Spleen (tissue), 11 donors: Measurements from ENCODE around the gene TPO. TPM values are rescaled to one million over a fixed set of nuclear protein-coding genes. Genes with fewer than 3 reads are reported as not detected.
A peak's percentile ranks its signal among the peaks of the same experiment; 100 is the strongest.
"Not testable (repeated sequence)": the region's sequence is repeated elsewhere in the genome, so short reads cannot be mapped to it uniquely, and the experiment has no call there.

Experiments used
- DNase-seq: peaks from one replicate; pipeline ENCODE4 v3.0.0-alpha.2; 2020
- H3K27ac ChIP-seq, 8 donors: fragments of 200-600 bp; sonication (generic) in 7 of 8; 1 replicate in 4 of 8; 2 replicates in 4 of 8; pipeline versions ENCODE4 v1.5.0 to v1.8.0; 2016 to 2021; ENCODE audit warnings: inconsistent platforms in 4 of 8, mild to moderate bottlenecking in 4 of 8, moderate library complexity in 1 of 8
- H3K27me3 ChIP-seq, 7 donors: fragments of 200-600 bp; sonication (generic) in 6 of 7; replicated peaks in 1 of 7; 1 replicate in 4 of 7; 2 replicates in 3 of 7; pipeline versions ENCODE4 v1.5.0 to v1.8.0; 2016 to 2021; ENCODE audit warnings: inconsistent platforms in 3 of 7, mild to moderate bottlenecking in 1 of 7
- H3K36me3 ChIP-seq, 6 donors: fragments of 200-600 bp; sonication (generic) in 5 of 6; 1 replicate in 4 of 6; 2 replicates in 2 of 6; pipeline versions ENCODE4 v1.5.0 to v1.8.0; 2016 to 2021; ENCODE audit warnings: inconsistent platforms in 2 of 6
- H3K4me1 ChIP-seq, 6 donors: fragments of 200-600 bp; sonication (generic) in 5 of 6; 1 replicate in 3 of 6; 2 replicates in 3 of 6; pipeline versions ENCODE4 v1.5.0 to v1.8.0; 2016 to 2021; ENCODE audit warnings: inconsistent platforms in 3 of 6
- H3K4me3 ChIP-seq, 8 donors: fragments of 200-600 bp; sonication (generic) in 7 of 8; 1 replicate in 4 of 8; 2 replicates in 4 of 8; pipeline versions ENCODE4 v1.5.0 to v1.8.0; 2016 to 2021; ENCODE audit warnings: inconsistent platforms in 4 of 8, mild to moderate bottlenecking in 4 of 8, moderate library complexity in 2 of 8
- H3K9me3 ChIP-seq, 8 donors: fragments of 200-600 bp; sonication (generic) in 7 of 8; 1 replicate in 4 of 8; 2 replicates in 4 of 8; pipeline versions ENCODE4 v1.5.0 to v1.8.0; 2016 to 2021; ENCODE audit warnings: inconsistent platforms in 4 of 8
- CTCF ChIP-seq, 11 experiments: fragments of 200-600 bp in 7 of 11; fragments of 450-650 bp in 4 of 11; sonication (generic) in 4 of 11; IDR thresholded peaks in 8 of 11; conservative IDR thresholded peaks in 3 of 11; 1 replicate in 7 of 11; 2 replicates in 4 of 11; pipeline versions ENCODE4 v1.4.0 to v1.8.0; 2016 to 2021; ENCODE audit warnings: antibody characterized with exemption in 11 of 11, inconsistent platforms in 4 of 11, mild to moderate bottlenecking in 1 of 11
- POLR2A ChIP-seq, 3 donors: fragments of 450-650 bp; IDR thresholded peaks; one replicate each; pipeline ENCODE4 v1.5.1; 2017; ENCODE audit warnings: antibody characterized with exemption in 3 of 3, mild to moderate bottlenecking in 1 of 3
- POLR2AphosphoS5 ChIP-seq, 3 donors: sonication (generic); formaldehyde crosslinking; IDR thresholded peaks; one replicate each; pipeline ENCODE4 v1.5.1; 2017; ENCODE audit warnings: antibody characterized with exemption in 3 of 3
- WGBS, 5 donors: extraction: QIAGEN DNeasy Blood & Tissue Kit in 3 of 5; methylation state at CpG; one replicate each; pipeline versions ENCODE4 v1.1.5 to v1.1.7; 2013 to 2018; 5-methylcytosine and 5-hydroxymethylcytosine counted together
- intact Hi-C: fragments of 100-400 bp; cut with DNase I; formaldehyde crosslinking; loops from one replicate; pipeline ENCODE4 v1.15.0; 2023; ENCODE audit warnings: low total_unique reads
- polyA plus RNA-seq, 3 donors: library from polyadenylated mRNA; stranded (reverse); fragments of 200-250 nt; gene quantifications; one replicate each; pipeline ENCODE4 v1.2.1, GENCODE V29; 2013
- total RNA-seq, 7 donors: library from RNA; depleted of rRNA in 3 of 7; stranded (reverse); fragments of >200 nt in 3 of 7; fragmentation: NEBNext Ultra II Directional in 4 of 7; extraction: Animal tissue kit (Norgen Biotek cat#: 25700) in 4 of 7; gene quantifications; one replicate each; pipeline versions ENCODE4 v1.1.0 to v1.2.1, GENCODE V29; 2016 to 2021
- donor health status: healthy with polysubstance abuse.
- donor health status: DM: no; HTN: no; CAD: no; lungs with moderate emphysema.
- donor health status: DM: no; HTN: no; CAD: no.
- donor health status: Bipolar disorder and iron deficiency.
- donor health status: healthy.
- donor health status: DM: no; HTN: no; CAD: no.
- donor health status: DM: yes; HTN: yes; CAD: no.

TPO gene
- total and polyA plus RNA-seq, 10 donors, result 14.4 to 127 (median 49.0) TPM

- Histone ChIP-seq H3K27me3 (peaks cover 0 to 12% (median 0%) of the 10 kb centered on the region in 7 donors), H3K9me3 (peaks cover 0 to 5% (median 0%) of the 10 kb centered on the region in 8 donors), H3K36me3 (no peaks in the 10 kb centered on the region), H3K4me3 (no peak overlapping the region), H3K4me1 (peaks cover 0 to 11% (median 5%) of the 10 kb centered on the region in 6 donors), H3K27ac (no peak overlapping the region)
- peak; percentile 34 for DNase-seq
- WGBS, 5 donors, result 89 to 95% (median 92%) methylated on average over 30 to 32 of the region's 32 CpGs
- no peak for TF ChIP-seq POLR2A (IDR thresholded peaks at IDR 0.05)
- no peak for TF ChIP-seq CTCF (IDR thresholded peaks at IDR 0.05 in 8 of 11, conservative IDR thresholded peaks at IDR 0.05 in 3 of 11)
- TF ChIP-seq POLR2AphosphoS5 (IDR thresholded peaks at IDR 0.05), result no peak
- intact Hi-C loops, result no loop called here
Observed at GRCh38 chr2:1563084-1563857, 150.0 kb downstream of the TPO start.

- Histone ChIP-seq H3K4me1 (peaks cover 0 to 11% (median 5%) of the 10 kb centered on the region in 6 donors), H3K4me3 (no peak overlapping the region), H3K36me3 (no peaks in the 10 kb centered on the region), H3K9me3 (peaks cover 0 to 5% (median 0%) of the 10 kb centered on the region in 8 donors), H3K27ac (no peak overlapping the region), H3K27me3 (peaks cover 0 to 9% (median 0%) of the 10 kb centered on the region in 7 donors)
- intact Hi-C loops, result no loop called here
- 41 to 62% (median 44%) methylated on average over 12 to 23 of the region's 23 CpGs for WGBS, 5 donors
- peak; percentile 76 for DNase-seq
- TF ChIP-seq POLR2AphosphoS5 (IDR thresholded peaks at IDR 0.05) (peak in 1 of 3 donors; percentile 31), CTCF (IDR thresholded peaks at IDR 0.05 in 8 of 11, conservative IDR thresholded peaks at IDR 0.05 in 3 of 11) (no peak)
Observed at GRCh38 chr2:1563943-1564891, 151.0 kb downstream of the TPO start.

- 94 to 98% (median 96%) methylated on average over 32 to 34 of the region's 34 CpGs for WGBS, 5 donors
Observed at GRCh38 chr2:1567556-1568344, 154.5 kb downstream of the TPO start.

GRCh38 chr2:1568345-1568668 is 155.0 kb downstream of the TPO start:
- H3K4me3 ChIP-seq, H3K9me3 ChIP-seq, intact Hi-C loops, H3K36me3 ChIP-seq, H3K27ac ChIP-seq, H3K4me1 ChIP-seq: not testable (repeated sequence)
- WGBS, 5 donors, result 93 to 96% (median 96%) methylated on average over 39 of the region's 39 CpGs
- DNase-seq, result peak; percentile 21
- H3K27me3 ChIP-seq, result peaks cover 0 to 10% (median 0%) of the 10 kb centered on the region in 7 donors

More at GRCh38 chr2:1567556-1568344, 154.5 kb downstream of the TPO start:
- TF ChIP-seq CTCF (IDR thresholded peaks at IDR 0.05 in 8 of 11, conservative IDR thresholded peaks at IDR 0.05 in 3 of 11) (no peak), POLR2A (IDR thresholded peaks at IDR 0.05) (no peak), POLR2AphosphoS5 (IDR thresholded peaks at IDR 0.05) (no peak)
- Histone ChIP-seq H3K4me3 (no peak overlapping the region), H3K9me3 (peaks cover 0 to 5% (median 0%) of the 10 kb centered on the region in 8 donors), H3K4me1 (peaks cover 0 to 9% (median 5%) of the 10 kb centered on the region in 6 donors), H3K36me3 (no peaks in the 10 kb centered on the region), H3K27me3 (peaks cover 0 to 10% (median 0%) of the 10 kb centered on the region in 7 donors), H3K27ac (no peak overlapping the region)
- no peak for DNase-seq
- intact Hi-C loops, result no loop called here
